ENCODE data around the gene NCL.

GRCh38 chr2:231462729-231463465 is 1.4 kb downstream of the NCL start:
- TF ChIP-seq CTCF (conservative IDR thresholded peaks at IDR 0.05): no peak
- TF ChIP-seq ZFX (IDR thresholded peaks at IDR 0.05): no peak

Data from C4-2B (cell line).